A673 (cell line): ENCODE measurements around the gene SUN3.

Source experiments
- EZH2 ChIP-seq: fragments of 200-600 bp; sonication (generic); IDR thresholded peaks from 2 replicates; pipeline ENCODE4 v1.6.1; 2017; ENCODE audit warnings: borderline replicate concordance, low read depth, mild to moderate bottlenecking, mixed read lengths, antibody characterized with exemption, low read length; ENCODE audit not compliant: poor library complexity, severe bottlenecking
- TF ChIP-seq, protein P1 (sequence below): fragments of 300-800, 200-600 bp; sonication (generic); conservative IDR thresholded peaks from 2 replicates; pipeline ENCODE4 v1.5.1; 2017; ENCODE audit warnings: low read depth, mild to moderate bottlenecking, antibody characterized with exemption, low read length, moderate library complexity, mixed read lengths

DNA sequence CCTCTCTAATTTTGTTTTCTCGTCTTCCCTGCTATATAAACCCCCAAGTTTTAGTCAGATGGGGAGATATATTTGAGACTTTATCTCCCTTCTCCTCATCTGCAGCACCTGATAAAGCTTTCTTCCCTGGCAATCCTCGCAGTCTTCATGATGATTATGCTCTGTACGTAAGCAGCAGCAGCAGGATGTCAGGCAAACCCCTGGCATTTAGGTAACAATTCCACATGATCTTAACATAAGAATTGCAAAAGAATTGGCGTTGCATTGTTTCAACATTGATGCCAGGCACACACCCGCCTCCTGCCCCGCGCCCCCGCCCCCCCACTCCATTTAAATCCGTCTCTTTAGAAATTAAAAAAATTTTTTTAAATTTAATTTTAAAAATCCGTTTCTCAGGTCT, 86.8 kb downstream of the SUN3 start:
- TF ChIP-seq, protein P1, sequence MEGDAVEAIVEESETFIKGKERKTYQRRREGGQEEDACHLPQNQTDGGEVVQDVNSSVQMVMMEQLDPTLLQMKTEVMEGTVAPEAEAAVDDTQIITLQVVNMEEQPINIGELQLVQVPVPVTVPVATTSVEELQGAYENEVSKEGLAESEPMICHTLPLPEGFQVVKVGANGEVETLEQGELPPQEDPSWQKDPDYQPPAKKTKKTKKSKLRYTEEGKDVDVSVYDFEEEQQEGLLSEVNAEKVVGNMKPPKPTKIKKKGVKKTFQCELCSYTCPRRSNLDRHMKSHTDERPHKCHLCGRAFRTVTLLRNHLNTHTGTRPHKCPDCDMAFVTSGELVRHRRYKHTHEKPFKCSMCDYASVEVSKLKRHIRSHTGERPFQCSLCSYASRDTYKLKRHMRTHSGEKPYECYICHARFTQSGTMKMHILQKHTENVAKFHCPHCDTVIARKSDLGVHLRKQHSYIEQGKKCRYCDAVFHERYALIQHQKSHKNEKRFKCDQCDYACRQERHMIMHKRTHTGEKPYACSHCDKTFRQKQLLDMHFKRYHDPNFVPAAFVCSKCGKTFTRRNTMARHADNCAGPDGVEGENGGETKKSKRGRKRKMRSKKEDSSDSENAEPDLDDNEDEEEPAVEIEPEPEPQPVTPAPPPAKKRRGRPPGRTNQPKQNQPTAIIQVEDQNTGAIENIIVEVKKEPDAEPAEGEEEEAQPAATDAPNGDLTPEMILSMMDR = no peak
- no peak for TF ChIP-seq EZH2
